ENCODE measurements around the gene CARM1.
A peak's percentile ranks its signal among the peaks of the same experiment; 100 is the strongest.
"Not testable (repeated sequence)": the region's sequence is repeated elsewhere in the genome, so short reads cannot be mapped to it uniquely, and the experiment has no call there.

Gene CARM1

GRCh38 chr19:10848230-10848856, 23.0 kb upstream of the CARM1 start, which contains the start of gene C19orf38:
TSS of gene C19orf38 (plus strand) at chr19:10848415. CDS start at chr19:10848509, 94 bp downstream.
- DNase-seq, result no peak

- no peak for DNase-seq
Measured at GRCh38 chr19:10850631-10851030, 20.7 kb upstream of the CARM1 start.

DNA sequence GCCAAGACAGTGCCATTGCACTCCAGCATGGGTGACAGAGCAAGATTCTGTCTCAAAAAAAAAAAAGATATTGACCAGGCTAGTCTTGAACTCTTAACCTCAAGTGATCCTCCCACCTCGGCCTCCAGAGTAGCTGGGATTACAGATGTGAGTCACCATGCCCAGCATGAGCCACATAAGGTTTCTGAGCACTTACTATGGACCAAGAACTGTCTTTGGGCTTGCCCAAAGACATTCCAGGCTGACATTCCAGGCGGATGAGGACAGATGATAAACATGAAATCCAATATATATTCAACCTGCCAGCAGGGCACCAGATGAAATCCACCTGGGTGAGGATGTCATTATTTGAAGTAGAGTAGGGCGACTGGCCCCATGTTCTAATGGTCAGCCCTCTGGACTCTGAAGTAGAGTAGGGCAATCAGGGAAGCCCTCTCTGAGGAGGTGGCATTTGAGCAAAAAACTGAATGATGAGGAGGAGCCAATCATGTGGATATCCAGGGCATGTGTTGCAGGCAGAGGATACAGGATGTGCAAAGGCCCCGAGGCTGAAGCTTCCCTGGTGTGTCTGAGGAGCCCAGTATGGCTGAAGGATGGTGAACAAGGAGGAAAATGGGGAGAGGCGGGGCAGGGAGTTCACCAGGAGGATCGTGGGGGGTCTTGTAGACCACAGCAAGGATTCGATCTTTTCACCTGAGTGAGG, 19.1 kb upstream of the CARM1 start:
- no peak for DNase-seq

DNA sequence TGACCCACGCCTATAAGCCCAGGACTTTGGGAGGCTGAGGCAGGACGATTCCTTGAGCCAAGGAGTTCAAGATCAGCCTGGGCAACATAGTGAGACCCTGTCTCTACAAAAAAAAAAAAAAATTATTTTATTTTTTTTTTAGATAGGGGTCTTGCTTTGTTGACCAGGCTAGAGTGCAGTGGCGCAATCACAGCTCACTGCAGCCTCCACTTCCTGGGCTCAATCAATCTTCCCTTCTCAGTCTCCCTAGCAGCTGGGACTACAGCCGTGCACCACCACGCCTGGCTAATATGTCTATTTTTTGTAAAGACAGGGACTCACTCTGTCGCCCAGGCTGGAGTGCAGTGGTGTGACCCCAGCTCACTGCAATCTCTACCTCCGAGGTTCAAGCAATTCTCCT, 18.4 kb upstream of the CARM1 start:
- DNase-seq, result no peak

DNA sequence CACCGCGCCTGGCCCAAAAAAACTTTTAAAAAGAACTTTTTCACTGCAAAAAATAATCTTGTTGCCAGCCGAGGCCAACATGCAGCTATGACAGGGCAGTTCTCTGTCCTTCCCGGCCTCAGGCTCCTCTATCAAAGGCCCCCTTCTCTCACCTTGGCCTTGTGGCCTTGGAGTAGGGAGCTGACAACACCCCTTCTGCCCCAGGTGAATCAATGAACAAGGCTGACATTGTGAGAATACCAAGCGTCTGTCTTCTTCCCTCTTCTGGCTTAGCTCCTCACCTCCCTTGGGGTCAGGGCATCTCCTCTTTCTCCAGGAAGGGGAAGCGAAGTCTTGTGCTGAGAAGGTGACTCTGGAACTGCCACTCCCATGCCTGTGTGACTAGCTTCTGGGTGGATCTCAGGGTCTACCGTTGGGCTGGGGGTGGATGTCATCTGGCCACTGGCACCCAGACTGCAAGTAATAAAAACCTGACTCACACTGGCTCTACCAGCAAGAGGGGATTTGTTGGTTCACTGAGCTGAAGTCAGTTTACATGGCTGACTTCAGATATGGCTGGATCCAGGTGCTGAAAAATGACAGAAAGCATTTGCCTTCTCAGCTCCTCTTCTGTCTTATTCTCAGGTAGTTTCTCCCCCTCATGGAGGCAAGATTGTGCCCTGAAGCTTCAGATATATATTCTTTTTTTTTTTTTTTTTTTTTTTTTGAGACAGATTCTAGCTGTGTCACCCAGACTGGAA, 16.8 kb upstream of the CARM1 start:
- DNase-seq, result no peak

- no peak for DNase-seq
Measured at GRCh38 chr19:10855879-10856522, 15.4 kb upstream of the CARM1 start.

GRCh38 chr19:10856899-10857298, 14.5 kb upstream of the CARM1 start:
- not testable (repeated sequence) for DNase-seq

GRCh38 chr19:10858204-10858828, 13.0 kb upstream of the CARM1 start:
- no peak for DNase-seq

GRCh38 chr19:10861103-10861651, 10.2 kb upstream of the CARM1 start:
- peak in 1 of 2 experiments; percentile 31 for DNase-seq

GRCh38 chr19:10862561-10863106, 8.7 kb upstream of the CARM1 start:
- DNase-seq, result no peak

GRCh38 chr19:10863107-10863717, 8.1 kb upstream of the CARM1 start:
- DNase-seq, result no peak

DNA sequence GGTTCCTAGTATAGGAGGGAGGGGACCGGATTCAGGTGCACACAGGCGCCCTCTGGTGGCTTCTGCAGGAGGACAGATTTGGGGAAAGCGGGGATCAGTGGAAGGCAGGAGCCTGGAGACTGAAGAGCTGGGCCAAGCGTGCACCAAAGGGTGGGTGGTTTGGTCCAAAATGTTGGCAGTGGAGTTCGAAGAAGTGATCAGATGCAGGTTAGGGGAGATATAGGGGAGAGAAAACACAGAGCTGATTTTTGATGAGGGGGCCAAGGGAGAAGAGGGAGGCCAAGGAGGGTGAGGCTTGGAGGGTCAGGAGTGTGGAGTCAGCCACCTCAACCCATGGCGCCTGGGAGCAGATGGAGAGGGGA, 6.8 kb upstream of the CARM1 start:
- DNase-seq, result peak; percentile 80

GRCh38 chr19:10866495-10866894, 4.9 kb upstream of the CARM1 start:
- DNase-seq, result no peak

- no peak for DNase-seq
Measured at GRCh38 chr19:10868872-10869547, 2.3 kb upstream of the CARM1 start.

GRCh38 chr19:10869872-10870311, 1.5 kb upstream of the CARM1 start:
- not testable (repeated sequence) for DNase-seq

- no peak for DNase-seq
Measured at GRCh38 chr19:10870501-10870954, 825 bp upstream of the CARM1 start.

- peak; percentile 10 to 22 for DNase-seq
Measured at GRCh38 chr19:10871711-10872545, 575 bp downstream of the CARM1 start.

GRCh38 chr19:10872546-10873107, 1.3 kb downstream of the CARM1 start:
- DNase-seq, result peak; percentile 35 to 39

DNA sequence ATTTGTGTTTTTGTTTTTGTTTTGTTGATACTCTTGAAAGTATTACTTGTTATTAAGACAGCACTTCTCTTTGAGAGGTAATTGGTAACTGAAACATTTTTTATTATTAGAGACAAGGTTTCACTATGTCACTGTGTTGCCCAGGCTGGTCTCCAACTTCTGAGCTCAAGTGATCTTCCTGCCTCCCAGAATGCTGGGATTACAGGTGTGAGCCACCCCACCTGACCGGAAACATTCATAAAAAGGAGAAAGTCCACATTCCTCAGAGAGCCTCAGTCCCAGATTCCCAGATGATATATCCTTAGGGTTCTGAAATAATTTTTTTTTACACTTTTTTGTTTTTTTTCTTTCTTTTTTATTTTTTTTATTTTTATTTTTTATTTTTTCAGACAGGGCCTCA, 2.7 kb downstream of the CARM1 start:
- DNase-seq, result no peak

Measured in activated CD4-positive, alpha-beta T cell treated with anti-CD3 and anti-CD28 coated beads, Interleukin-2, amount 50 U/mL, for 4 hours (primary cell).